T-cell (primary cell): ENCODE results near the gene GOLGA5. TPM values are rescaled to one million over a fixed set of nuclear protein-coding genes. Genes with fewer than 3 reads are reported as not detected.

ENCODE experiments used
- ATAC-seq, 4 experiments: fragments of 200-7000 bp in 3 of 4; fragments of 150-1000 bp in 1 of 4; cut with Tn5 transposase; replicated peaks in 1 of 4; 1 replicate in 3 of 4; 2 replicates in 1 of 4; pipeline ENCODE4 v1.10.0; 2021; ENCODE audit warnings: moderate library complexity in 3 of 4, mild to moderate bottlenecking in 2 of 4, moderate number of reproducible peaks in 1 of 4
- CTCF ChIA-PET, 2 donors: fragments of 300-600 bp; sonication (Branson Sonifier 250); formaldehyde crosslinking; loops; one replicate each; lab custom pipeline; 2022; ENCODE audit warnings: antibody characterized with exemption in 2 of 2; lab: Charles Lee
- POLR2A ChIA-PET, 2 donors: fragments of 300-600 bp; sonication (Branson Sonifier 250); formaldehyde crosslinking; loops; one replicate each; lab custom pipeline; 2022; ENCODE audit warnings: antibody characterized with exemption in 2 of 2; lab: Charles Lee
- DNase-seq, 35 experiments: peaks; one replicate each; pipeline versions ENCODE4 v3.0.0 to v3.0.0-alpha.2; 2013 to 2023
- H3K27ac ChIP-seq: one replicate; pipeline ENCODE4 v1.5.1; 2013; ENCODE audit warnings: low read length
- H3K27me3 ChIP-seq, 2 experiments: replicated peaks in 1 of 2; 1 replicate in 1 of 2; 2 replicates in 1 of 2; pipeline versions ENCODE4 v1.6.1 to v1.7.0; 2013; ENCODE audit warnings: low read length in 1 of 2, mixed read lengths in 1 of 2; ENCODE audit not compliant: control insufficient read depth in 2 of 2, insufficient read depth in 2 of 2; ENCODE audit errors: extremely low read depth in 1 of 2
- H3K36me3 ChIP-seq, 2 donors: 1 replicate in 1 of 2; 2 replicates in 1 of 2; pipeline versions ENCODE4 v1.6.1 to v1.7.0; 2013; ENCODE audit warnings: low read length in 1 of 2; ENCODE audit not compliant: control insufficient read depth in 2 of 2, insufficient read depth in 1 of 2; ENCODE audit errors: extremely low read depth in 1 of 2
- H3K4me1 ChIP-seq, 2 experiments: 1 replicate in 1 of 2; 2 replicates in 1 of 2; pipeline versions ENCODE4 v1.6.1 to v1.7.0; 2013; ENCODE audit warnings: low read length in 2 of 2, mixed read lengths in 1 of 2; ENCODE audit not compliant: insufficient read depth in 2 of 2, control insufficient read depth in 1 of 2; ENCODE audit errors: extremely low read depth in 1 of 2
- H3K4me3 ChIP-seq, 2 donors: 1 replicate in 1 of 2; 2 replicates in 1 of 2; pipeline versions ENCODE4 v1.5.1 to v1.7.0; 2013; ENCODE audit warnings: mild to moderate bottlenecking in 2 of 2, low read length in 1 of 2, moderate library complexity in 1 of 2; ENCODE audit not compliant: control insufficient read depth in 1 of 2; ENCODE audit errors: extremely low read depth in 1 of 2
- H3K9me3 ChIP-seq: 2 replicates; pipeline ENCODE4 v1.7.0; 2013
- H3K27ac Mint-ChIP-seq, 2 donors: one replicate each; pipeline ENCODE4 v1.8.0; 2020 to 2021; ENCODE audit warnings: mild to moderate bottlenecking in 2 of 2, mixed read lengths in 2 of 2
- H3K27me3 Mint-ChIP-seq, 2 donors: one replicate each; pipeline ENCODE4 v1.8.0; 2021 to 2022; ENCODE audit warnings: mixed read lengths in 2 of 2
- H3K36me3 Mint-ChIP-seq: one replicate; pipeline ENCODE4 v1.8.0; 2021; ENCODE audit warnings: mixed read lengths
- H3K4me1 Mint-ChIP-seq, 3 donors: one replicate each; pipeline ENCODE4 v1.8.0; 2020 to 2022; ENCODE audit warnings: mixed read lengths in 3 of 3, mild to moderate bottlenecking in 1 of 3
- H3K4me3 Mint-ChIP-seq, 3 donors: one replicate each; pipeline ENCODE4 v1.8.0; 2020 to 2022; ENCODE audit warnings: mild to moderate bottlenecking in 3 of 3, mixed read lengths in 3 of 3, moderate library complexity in 3 of 3
- H3K9me3 Mint-ChIP-seq, 3 donors: one replicate each; pipeline ENCODE4 v1.8.0; 2020 to 2022; ENCODE audit warnings: mixed read lengths in 3 of 3
- WGBS: methylation state at CpG from one replicate; pipeline ENCODE4 v1.1.5; 2013; ENCODE audit warnings: missing lambda C conversion rate; ENCODE audit not compliant: insufficient coverage; 5-methylcytosine and 5-hydroxymethylcytosine counted together
- total RNA-seq, 35 experiments: library from RNA in 6 of 35; stranded (reverse) in 6 of 35; fragments of 120-200 nt in 1 of 35; gene quantifications; one replicate each; pipeline versions ENCODE4 v1.2.1 to v1.2.4 and lab custom pipeline; 2013 to 2026

The GOLGA5 gene
- total RNA-seq, 5 donors from 2014 or later (not counting 1 experiment from before 2014, with no cell fraction given), result 14.1 to 24.3 (median 21.5) TPM

- H3K9me3 ChIP-seq, result no peaks in the 10 kb centered on the region
- peaks cover 38 to 46% (median 45%) of the 10 kb centered on the region in 3 donors for H3K4me1 Mint-ChIP-seq
- H3K27me3 ChIP-seq, result peaks cover 0 to 28% of the 10 kb centered on the region in 2 experiments
- ChIA-PET POLR2A (interaction anchor here in 1 of 2 donors (0.6 kb wide), 1 partner anchor 470 kb away, joined by 3 read pairs; no protein-coding TSS in a partner anchor), CTCF (interaction anchor here in 1 of 2 donors (0.7 to 1.3 kb wide), 3 partner anchors 27 to 216 kb away, joined by 3 to 4 read pairs (median 3); no protein-coding TSS in a partner anchor)
- H3K9me3 Mint-ChIP-seq, result no peaks in the 10 kb centered on the region
- peak overlapping the region in 1 of 2 donors; percentile 20 for H3K4me3 ChIP-seq
- DNase-seq (peak in 1 of 35 experiments; percentile 8), ATAC-seq (no peak)
- H3K4me1 ChIP-seq, result peaks cover 9 to 32% of the 10 kb centered on the region in 2 experiments
- peak overlapping the region; percentile 77 to 88 (median 83) for H3K4me3 Mint-ChIP-seq
- peak overlapping the region in 1 of 2 donors; percentile 81 for H3K27ac Mint-ChIP-seq
- WGBS, result 79% methylated on average over 2 of the region's 5 CpGs
- no peak overlapping the region for H3K27ac ChIP-seq
- H3K36me3 ChIP-seq, result no peaks in the 10 kb centered on the region
- H3K27me3 Mint-ChIP-seq, result peaks cover 3 to 17% of the 10 kb centered on the region in 2 donors
- no peaks in the 10 kb centered on the region for H3K36me3 Mint-ChIP-seq
These were observed 43.1 kb upstream of the GOLGA5 start for GRCh38 chr14:92750994-92751400.

- H3K36me3 ChIP-seq, result no peaks in the 10 kb centered on the region
- no peaks in the 10 kb centered on the region for H3K9me3 ChIP-seq
- ChIA-PET CTCF (interaction anchor here (0.5 to 1.3 kb wide), 3 partner anchors 62 to 534 kb away, joined by 3 to 9 read pairs (median 4); no protein-coding TSS in a partner anchor), POLR2A (no interaction called here)
- no peak overlapping the region for H3K4me3 ChIP-seq
- peaks cover 0 to 25% of the 10 kb centered on the region in 2 experiments for H3K27me3 ChIP-seq
- H3K27me3 Mint-ChIP-seq, result peaks cover 3 to 17% of the 10 kb centered on the region in 2 donors
- no peaks in the 10 kb centered on the region for H3K36me3 Mint-ChIP-seq
- WGBS, result 100% methylated on average over 2 of the region's 4 CpGs
- H3K27ac Mint-ChIP-seq, result peak overlapping the region in 1 of 2 donors; percentile 8
- no peak overlapping the region for H3K4me3 Mint-ChIP-seq
- H3K9me3 Mint-ChIP-seq, result no peaks in the 10 kb centered on the region
- DNase-seq (no peak), ATAC-seq (no peak)
- peaks cover 31 to 43% (median 40%) of the 10 kb centered on the region in 3 donors for H3K4me1 Mint-ChIP-seq
- peaks cover 9 to 32% of the 10 kb centered on the region in 2 experiments for H3K4me1 ChIP-seq
- H3K27ac ChIP-seq, result no peak overlapping the region
These were observed 42.3 kb upstream of the GOLGA5 start for GRCh38 chr14:92751819-92752218.

DNA sequence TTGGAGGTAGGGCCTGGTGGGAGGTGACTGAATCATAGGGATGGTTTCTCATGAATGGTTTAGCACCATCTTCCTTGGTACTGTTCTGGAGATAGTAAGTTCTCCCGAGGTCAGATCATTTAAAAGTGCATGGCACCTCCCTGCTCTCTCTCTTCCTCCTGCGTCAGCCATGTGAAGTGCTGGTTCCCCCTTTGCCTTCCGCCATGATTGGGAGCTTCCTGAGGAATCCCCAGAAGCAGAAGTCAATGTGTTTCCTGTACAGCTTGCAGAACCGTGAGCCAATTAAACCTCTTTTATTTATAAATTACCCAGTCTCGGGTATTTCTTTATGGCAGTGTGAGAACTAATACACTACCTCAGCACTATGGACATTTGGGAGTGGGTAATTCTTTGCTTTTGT lies 40.9 kb upstream of the GOLGA5 start:
- peaks cover 0 to 13% of the 10 kb centered on the region in 2 experiments for H3K27me3 ChIP-seq
- no peak for ATAC-seq
- ChIA-PET POLR2A (no interaction called here), CTCF (no interaction called here)
- Mint-ChIP-seq H3K27me3 (peaks cover 0 to 5% of the 10 kb centered on the region in 2 donors), H3K36me3 (no peaks in the 10 kb centered on the region), H3K9me3 (no peaks in the 10 kb centered on the region), H3K27ac (no peak overlapping the region), H3K4me3 (no peak overlapping the region), H3K4me1 (peaks cover 17 to 29% (median 26%) of the 10 kb centered on the region in 3 donors)
- no peaks in the 10 kb centered on the region for H3K36me3 ChIP-seq
- H3K27ac ChIP-seq, result no peak overlapping the region
- peaks cover 2 to 20% of the 10 kb centered on the region in 2 experiments for H3K4me1 ChIP-seq
- no peak overlapping the region for H3K4me3 ChIP-seq
- WGBS, result no CpG with 5 or more reads among the region's 5 CpGs
- no peak for DNase-seq
- no peaks in the 10 kb centered on the region for H3K9me3 ChIP-seq

DNA sequence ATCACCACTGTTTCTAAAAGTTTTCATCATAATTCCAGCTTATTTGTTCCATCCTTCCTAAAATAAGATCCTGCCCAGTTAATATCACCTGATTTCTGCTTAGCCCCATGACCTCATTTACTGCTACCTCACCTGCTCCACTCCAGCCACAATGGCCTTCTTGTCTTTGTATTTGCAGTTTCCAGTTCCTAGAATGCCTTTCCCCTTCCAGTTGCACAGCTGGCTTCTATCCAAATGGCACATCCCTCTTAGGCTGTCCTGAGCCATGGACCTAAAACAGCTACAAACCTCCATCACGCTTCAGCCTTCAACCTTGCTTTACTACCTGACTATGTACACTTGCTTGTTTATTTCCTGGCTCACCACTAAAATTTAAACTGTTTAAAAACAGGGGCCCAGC lies 39.1 kb upstream of the GOLGA5 start:
- POLR2A ChIA-PET, result no interaction called here
- DNase-seq (no peak), ATAC-seq (no peak)
- Histone ChIP-seq H3K36me3 (no peaks in the 10 kb centered on the region), H3K4me1 (peaks cover 3 to 14% of the 10 kb centered on the region in 2 experiments), H3K27me3 (peaks cover 0 to 8% of the 10 kb centered on the region in 2 experiments), H3K9me3 (no peaks in the 10 kb centered on the region), H3K4me3 (no peak overlapping the region), H3K27ac (no peak overlapping the region)
- CTCF ChIA-PET, result no interaction called here
- no peaks in the 10 kb centered on the region for H3K27me3 Mint-ChIP-seq
- H3K4me3 Mint-ChIP-seq, result no peak overlapping the region
- no peaks in the 10 kb centered on the region for H3K9me3 Mint-ChIP-seq
- H3K4me1 Mint-ChIP-seq, result peaks cover 15 to 20% (median 20%) of the 10 kb centered on the region in 3 donors
- H3K36me3 Mint-ChIP-seq, result no peaks in the 10 kb centered on the region
- 100% methylated on average over 1 of the region's 1 CpG for WGBS
- no peak overlapping the region for H3K27ac Mint-ChIP-seq

- ChIA-PET POLR2A (interaction anchor here in 1 of 2 donors (0.5 kb wide), 1 partner anchor 14 kb away, joined by 6 read pairs; no protein-coding TSS in a partner anchor), CTCF (no interaction called here)
- Histone ChIP-seq H3K27me3 (peaks cover 0 to 4% of the 10 kb centered on the region in 2 experiments), H3K4me3 (no peak overlapping the region), H3K27ac (no peak overlapping the region), H3K36me3 (no peaks in the 10 kb centered on the region), H3K9me3 (no peaks in the 10 kb centered on the region), H3K4me1 (peaks cover 3 to 10% of the 10 kb centered on the region in 2 experiments)
- no peak overlapping the region for H3K4me3 Mint-ChIP-seq
- 95% methylated on average over 2 of the region's 3 CpGs for WGBS
- H3K27me3 Mint-ChIP-seq, result no peaks in the 10 kb centered on the region
- ATAC-seq (no peak), DNase-seq (no peak)
- no peaks in the 10 kb centered on the region for H3K36me3 Mint-ChIP-seq
- H3K4me1 Mint-ChIP-seq, result peaks cover 15 to 19% (median 19%) of the 10 kb centered on the region in 3 donors
- no peak overlapping the region for H3K27ac Mint-ChIP-seq
- no peaks in the 10 kb centered on the region for H3K9me3 Mint-ChIP-seq
These were observed 38.6 kb upstream of the GOLGA5 start for GRCh38 chr14:92755495-92755894.

DNA sequence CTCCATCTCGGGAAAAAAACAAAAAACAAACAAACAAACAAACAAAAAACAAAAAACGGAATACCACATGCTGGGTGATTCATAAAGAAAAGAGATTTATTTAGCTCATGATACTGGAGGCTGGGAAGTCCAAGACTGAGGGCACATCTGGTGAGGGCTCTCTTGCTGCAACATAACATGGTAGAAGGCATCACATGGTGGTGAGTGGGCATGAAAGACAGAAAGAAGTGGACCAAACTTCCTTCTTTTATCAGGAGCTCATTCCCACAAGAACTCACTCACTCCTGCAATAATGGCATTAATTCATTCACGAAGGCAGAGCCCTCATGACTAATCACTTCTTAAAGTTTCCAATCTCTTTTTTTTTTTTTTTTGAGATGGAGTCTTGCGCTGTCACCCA lies 37.7 kb upstream of the GOLGA5 start:
- Histone ChIP-seq H3K4me1 (peaks cover 2 to 3% of the 10 kb centered on the region in 2 experiments), H3K36me3 (no peaks in the 10 kb centered on the region), H3K27ac (no peak overlapping the region), H3K9me3 (no peaks in the 10 kb centered on the region), H3K27me3 (peaks cover 0 to 4% of the 10 kb centered on the region in 2 experiments), H3K4me3 (no peak overlapping the region)
- H3K27me3 Mint-ChIP-seq, result no peaks in the 10 kb centered on the region
- POLR2A ChIA-PET, result interaction anchor here in 1 of 2 donors (0.6 to 0.7 kb wide), 2 partner anchors 18 to 26 kb away, joined by 4 to 5 read pairs; no protein-coding TSS in a partner anchor
- H3K36me3 Mint-ChIP-seq, result no peaks in the 10 kb centered on the region
- no peak for DNase-seq
- H3K4me3 Mint-ChIP-seq, result no peak overlapping the region
- ATAC-seq, result no peak
- no peaks in the 10 kb centered on the region for H3K9me3 Mint-ChIP-seq
- CTCF ChIA-PET, result interaction anchor here in 1 of 2 donors (0.6 kb wide), 1 partner anchor 24 kb away, joined by 3 read pairs; no protein-coding TSS in a partner anchor
- H3K27ac Mint-ChIP-seq, result no peak overlapping the region
- peaks cover 11 to 17% (median 12%) of the 10 kb centered on the region in 3 donors for H3K4me1 Mint-ChIP-seq
- 90% methylated on average over 2 of the region's 4 CpGs for WGBS
